Osteoblast (primary cell): ENCODE measurements around the gene LACTB. TPM values are rescaled to one million over a fixed set of nuclear protein-coding genes. Genes with fewer than 3 reads are reported as not detected.
A peak's percentile ranks its signal among the peaks of the same experiment; 100 is the strongest.

Source experiments
- DNase-seq: peaks from one replicate; pipeline ENCODE4 v3.0.0; 2011; ENCODE audit warnings: low spot score, mixed read lengths; ENCODE audit not compliant: insufficient read length; ENCODE audit errors: missing footprints
- H2AFZ ChIP-seq: 2 replicates; pipeline ENCODE4 v1.6.0; 2011; ENCODE audit warnings: mild to moderate bottlenecking, low read length
- H3K27ac ChIP-seq: 2 replicates; pipeline ENCODE4 v1.5.1; 2011; ENCODE audit warnings: mild to moderate bottlenecking, low read depth, low read length, moderate library complexity
- H3K27me3 ChIP-seq: 2 replicates; pipeline ENCODE4 v1.6.0; 2012; ENCODE audit warnings: mild to moderate bottlenecking, control low read depth, inconsistent platforms, low read length, moderate library complexity; ENCODE audit not compliant: insufficient read depth
- H3K36me3 ChIP-seq: 2 replicates; pipeline ENCODE4 v1.5.1; 2011; ENCODE audit warnings: mild to moderate bottlenecking, low read length, control low read depth, moderate library complexity; ENCODE audit not compliant: insufficient read depth
- H3K4me1 ChIP-seq: 2 replicates; pipeline ENCODE4 v1.5.1; 2011; ENCODE audit warnings: mild to moderate bottlenecking, low read length, control low read depth, moderate library complexity; ENCODE audit not compliant: insufficient read depth
- H3K4me2 ChIP-seq: 2 replicates; pipeline ENCODE4 v1.6.0; 2011; ENCODE audit warnings: mild to moderate bottlenecking, low read length; ENCODE audit not compliant: insufficient read depth
- H3K4me3 ChIP-seq: fragments of 200-600 bp; sonication (generic); 3 replicates; pipeline ENCODE4 v1.5.1; 2012; ENCODE audit warnings: mild to moderate bottlenecking, low read length, inconsistent platforms; ENCODE audit not compliant: insufficient read depth
- H3K79me2 ChIP-seq: 2 replicates; pipeline ENCODE4 v1.6.0; 2012; ENCODE audit warnings: mild to moderate bottlenecking, low read length, control low read depth, inconsistent platforms; ENCODE audit not compliant: insufficient read depth
- H3K9me3 ChIP-seq: 2 replicates; pipeline ENCODE4 v1.5.1; 2011; ENCODE audit warnings: low read depth, low read length, control low read depth
- H4K20me1 ChIP-seq: 2 replicates; pipeline ENCODE4 v1.6.0; 2012; ENCODE audit warnings: mild to moderate bottlenecking, low read length, control low read depth; ENCODE audit not compliant: insufficient read depth
- CTCF ChIP-seq: IDR thresholded peaks from 2 replicates; pipeline ENCODE4 v1.5.1; 2011; ENCODE audit warnings: mild to moderate bottlenecking, low read depth, low read length, moderate library complexity; ENCODE audit errors: extremely low read depth
- total RNA-seq: library from RNA; depleted of rRNA; stranded (reverse); fragments of >200 nt; gene quantifications from 2 replicates; pipeline ENCODE4 v1.2.3, GENCODE V29; 2012

Gene LACTB
- total RNA-seq, 1 donor: 52.8 TPM

- Histone ChIP-seq H3K4me1 (peaks cover 8% of the 10 kb centered on the region), H3K4me3 (peak overlapping the region; percentile 96), H3K79me2 (peaks cover 47% of the 10 kb centered on the region), H4K20me1 (no peaks in the 10 kb centered on the region), H3K27me3 (no peaks in the 10 kb centered on the region), H3K36me3 (peaks cover 26% of the 10 kb centered on the region), H3K9me3 (peaks cover 2% of the 10 kb centered on the region), H2AFZ (peak overlapping the region; percentile 45), H3K4me2 (peak overlapping the region; percentile 97), H3K27ac (peak overlapping the region; percentile 75)
- TF ChIP-seq CTCF: no peak
- peak; percentile 90 for DNase-seq
Observed at GRCh38 chr15:63122002-63122875, 578 bp downstream of the LACTB start.

- no peak overlapping the region for H3K4me2 ChIP-seq
- no peaks in the 10 kb centered on the region for H4K20me1 ChIP-seq
- no peak overlapping the region for H2AFZ ChIP-seq
- peaks cover 8% of the 10 kb centered on the region for H3K4me1 ChIP-seq
- peaks cover 2% of the 10 kb centered on the region for H3K9me3 ChIP-seq
- H3K4me3 ChIP-seq: no peak overlapping the region
- H3K79me2 ChIP-seq: peaks cover 65% of the 10 kb centered on the region
- no peak overlapping the region for H3K27ac ChIP-seq
- H3K27me3 ChIP-seq: no peaks in the 10 kb centered on the region
- DNase-seq: no peak
- no peak for TF ChIP-seq CTCF
- H3K36me3 ChIP-seq: peaks cover 48% of the 10 kb centered on the region
Observed at GRCh38 chr15:63124506-63124905, 2.8 kb downstream of the LACTB start.

- H3K27ac ChIP-seq: no peak overlapping the region
Observed at GRCh38 chr15:63126726-63127125, 5.1 kb downstream of the LACTB start.

More at GRCh38 chr15:63126726-63127125, 5.1 kb downstream of the LACTB start:
- peaks cover 84% of the 10 kb centered on the region for H3K79me2 ChIP-seq
- no peak overlapping the region for H2AFZ ChIP-seq
- DNase-seq: no peak
- no peak overlapping the region for H3K4me3 ChIP-seq
- H3K4me1 ChIP-seq: peaks cover 4% of the 10 kb centered on the region
- no peak for TF ChIP-seq CTCF
- H3K36me3 ChIP-seq: peaks cover 70% of the 10 kb centered on the region
- H3K9me3 ChIP-seq: no peaks in the 10 kb centered on the region
- no peaks in the 10 kb centered on the region for H4K20me1 ChIP-seq
- no peaks in the 10 kb centered on the region for H3K27me3 ChIP-seq
- H3K4me2 ChIP-seq: no peak overlapping the region
